Measurements from ENCODE around the gene WFDC5. TPM values are rescaled to one million over a fixed set of nuclear protein-coding genes. Genes with fewer than 3 reads are reported as not detected.

The WFDC5 gene
- total and polyA plus RNA-seq, 4 donors = 0.11 to 0.57 TPM; not detected in 2

DNA sequence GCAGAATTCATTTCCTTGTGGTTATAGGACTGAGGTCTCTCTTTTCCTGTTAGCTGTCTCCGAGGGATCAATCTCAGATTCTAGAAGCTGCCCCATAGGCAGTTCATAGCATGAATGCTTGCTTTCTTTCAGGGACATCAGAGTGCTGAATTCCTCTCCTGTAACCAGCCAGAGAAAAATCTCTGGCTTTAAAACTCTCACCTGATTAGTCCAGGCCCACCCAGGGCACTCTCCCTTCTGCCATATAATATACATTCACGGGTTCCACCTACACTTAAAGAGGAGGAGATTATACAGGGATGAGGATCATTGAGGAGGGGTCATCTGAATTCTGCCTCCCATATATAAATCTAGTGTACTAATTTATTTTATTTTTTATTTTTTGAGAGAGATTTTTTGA, 11.9 kb downstream of the WFDC5 start:
- no peak for ATAC-seq (ENCODE audit: insufficient read depth, low FRiP score)

DNA sequence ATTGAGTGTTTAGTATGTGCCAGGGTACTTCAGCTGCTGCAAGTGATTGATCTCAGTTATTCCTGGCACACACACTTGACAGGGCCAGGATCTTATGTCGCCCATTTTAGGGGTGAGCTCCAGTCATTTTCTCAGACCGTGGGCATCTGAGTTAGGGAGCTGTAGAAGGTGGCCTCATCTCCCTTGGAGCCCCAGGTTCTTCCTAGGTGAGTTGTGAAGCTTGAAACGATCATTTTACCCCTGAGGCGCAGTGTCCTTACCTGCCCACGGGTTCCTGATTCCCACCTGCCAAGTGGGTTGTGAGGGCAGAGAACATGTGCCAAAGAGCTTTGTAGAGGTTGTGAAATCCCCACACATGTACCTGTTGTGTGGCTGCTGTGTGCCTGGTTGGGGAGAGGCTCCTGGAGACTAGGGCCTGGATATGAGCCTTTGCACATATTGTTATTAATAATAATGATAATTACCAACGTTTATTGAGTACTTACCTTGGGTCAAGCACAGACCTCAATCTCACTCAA, 13.6 kb downstream of the WFDC5 start:
- H3K4me1 ChIP-seq (ENCODE audit: control insufficient read depth in 5 of 5, insufficient read depth in 5 of 5, low read length in 5 of 5) = peaks cover 0 to 14% (median 0%) of the 10 kb centered on the region in 5 donors
- H3K27me3 ChIP-seq (ENCODE audit: control insufficient read depth in 3 of 3, insufficient read depth in 3 of 3, low read length in 2 of 3) = peaks cover 3 to 58% (median 46%) of the 10 kb centered on the region in 3 donors
- no peak overlapping the region for H3K4me3 ChIP-seq
- no peak overlapping the region for H3K9ac ChIP-seq (ENCODE audit: insufficient read depth in 1 of 2, low read length in 2 of 2)
- ATAC-seq (ENCODE audit: insufficient read depth, low FRiP score) (no peak), DNase-seq (no peak)
- peaks cover 0 to 3% (median 1%) of the 10 kb centered on the region in 4 donors for H3K9me3 ChIP-seq (ENCODE audit: control insufficient read depth in 4 of 4, insufficient read depth in 3 of 4, low read length in 3 of 4)
- 60 to 74% methylated on average over 6 of the region's 6 CpGs for WGBS, 2 donors
- TF ChIP-seq, protein P1, sequence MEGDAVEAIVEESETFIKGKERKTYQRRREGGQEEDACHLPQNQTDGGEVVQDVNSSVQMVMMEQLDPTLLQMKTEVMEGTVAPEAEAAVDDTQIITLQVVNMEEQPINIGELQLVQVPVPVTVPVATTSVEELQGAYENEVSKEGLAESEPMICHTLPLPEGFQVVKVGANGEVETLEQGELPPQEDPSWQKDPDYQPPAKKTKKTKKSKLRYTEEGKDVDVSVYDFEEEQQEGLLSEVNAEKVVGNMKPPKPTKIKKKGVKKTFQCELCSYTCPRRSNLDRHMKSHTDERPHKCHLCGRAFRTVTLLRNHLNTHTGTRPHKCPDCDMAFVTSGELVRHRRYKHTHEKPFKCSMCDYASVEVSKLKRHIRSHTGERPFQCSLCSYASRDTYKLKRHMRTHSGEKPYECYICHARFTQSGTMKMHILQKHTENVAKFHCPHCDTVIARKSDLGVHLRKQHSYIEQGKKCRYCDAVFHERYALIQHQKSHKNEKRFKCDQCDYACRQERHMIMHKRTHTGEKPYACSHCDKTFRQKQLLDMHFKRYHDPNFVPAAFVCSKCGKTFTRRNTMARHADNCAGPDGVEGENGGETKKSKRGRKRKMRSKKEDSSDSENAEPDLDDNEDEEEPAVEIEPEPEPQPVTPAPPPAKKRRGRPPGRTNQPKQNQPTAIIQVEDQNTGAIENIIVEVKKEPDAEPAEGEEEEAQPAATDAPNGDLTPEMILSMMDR (IDR thresholded peaks at IDR 0.05; ENCODE audit: control extremely low read depth, extremely low read depth) = no peak
- no peaks in the 10 kb centered on the region for H3K36me3 ChIP-seq (ENCODE audit: control insufficient read depth in 4 of 4, insufficient read depth in 4 of 4, low read length in 4 of 4)
- no peak overlapping the region for H3K27ac ChIP-seq (ENCODE audit: low read depth in 1 of 2, low read length in 1 of 2)

More for the DNA sequence above, 11.9 kb downstream of the WFDC5 start:
- no peak for DNase-seq
- Histone ChIP-seq H3K9ac (ENCODE audit: insufficient read depth in 1 of 2, low read length in 2 of 2) (no peak overlapping the region), H3K27ac (ENCODE audit: low read depth in 1 of 2, low read length in 1 of 2) (no peak overlapping the region), H3K4me1 (ENCODE audit: control insufficient read depth in 5 of 5, insufficient read depth in 5 of 5, low read length in 5 of 5) (peaks cover 0 to 7% (median 0%) of the 10 kb centered on the region in 5 donors), H3K36me3 (ENCODE audit: control insufficient read depth in 4 of 4, insufficient read depth in 4 of 4, low read length in 4 of 4) (no peaks in the 10 kb centered on the region), H3K4me3 (no peak overlapping the region), H3K9me3 (ENCODE audit: control insufficient read depth in 4 of 4, insufficient read depth in 3 of 4, low read length in 3 of 4) (peaks cover 0 to 2% (median 0%) of the 10 kb centered on the region in 4 donors), H3K27me3 (ENCODE audit: control insufficient read depth in 3 of 3, insufficient read depth in 3 of 3, low read length in 2 of 3) (peaks cover 0 to 44% (median 30%) of the 10 kb centered on the region in 3 donors)
- WGBS, 2 donors = 42 to 73% methylated on average over 2 of the region's 2 CpGs
- TF ChIP-seq, protein P1 (IDR thresholded peaks at IDR 0.05; ENCODE audit: control extremely low read depth, extremely low read depth) = no peak

GRCh38 chr20:45100563-45101245, 14.3 kb downstream of the WFDC5 start, which contains the start of gene KCNS1:
KCNS1 (minus strand) TSS chr20:45101127; CDS start chr20:45099236, 1,891 bp downstream.
- H3K4me1 ChIP-seq (ENCODE audit: control insufficient read depth in 5 of 5, insufficient read depth in 5 of 5, low read length in 5 of 5) = peaks cover 0 to 14% (median 0%) of the 10 kb centered on the region in 5 donors
- ATAC-seq (ENCODE audit: insufficient read depth, low FRiP score) (no peak), DNase-seq (peak in 1 of 3 donors; percentile 20)
- H3K36me3 ChIP-seq (ENCODE audit: control insufficient read depth in 4 of 4, insufficient read depth in 4 of 4, low read length in 4 of 4) = no peaks in the 10 kb centered on the region
- TF ChIP-seq, protein P1 (IDR thresholded peaks at IDR 0.05; ENCODE audit: control extremely low read depth, extremely low read depth) = no peak
- WGBS, 2 donors = 6 to 15% methylated on average over 37 to 38 of the region's 38 CpGs
- H3K27me3 ChIP-seq (ENCODE audit: control insufficient read depth in 3 of 3, insufficient read depth in 3 of 3, low read length in 2 of 3) = peaks cover 3 to 59% (median 53%) of the 10 kb centered on the region in 3 donors
- H3K9ac ChIP-seq (ENCODE audit: insufficient read depth in 1 of 2, low read length in 2 of 2) = no peak within 1 kb of the TSS
- no peak within 1 kb of the TSS for H3K27ac ChIP-seq (ENCODE audit: low read depth in 1 of 2, low read length in 1 of 2)
- no peak within 1 kb of the TSS for H3K4me3 ChIP-seq
- peaks cover 0 to 3% (median 1%) of the 10 kb centered on the region in 4 donors for H3K9me3 ChIP-seq (ENCODE audit: control insufficient read depth in 4 of 4, insufficient read depth in 3 of 4, low read length in 3 of 4)
